Body of pancreas (tissue), 4 donors: ENCODE results near the gene CRAMP1.
"Not testable (repeated sequence)": the region's sequence is repeated elsewhere in the genome, so short reads cannot be mapped to it uniquely, and the experiment has no call there.

Source experiments
- CTCF ChIP-seq, 7 experiments: fragments of 450-650 bp in 4 of 7; fragments of 200-600 bp in 3 of 7; sonication (generic) in 3 of 7; IDR thresholded peaks; one replicate each; pipeline ENCODE4 v1.5.1; 2016 to 2019; ENCODE audit warnings: antibody characterized with exemption in 7 of 7
- POLR2A ChIP-seq, 3 donors: fragments of 450-650 bp; IDR thresholded peaks; one replicate each; pipeline ENCODE4 v1.6.1; 2016; ENCODE audit warnings: antibody characterized with exemption in 3 of 3, mild to moderate bottlenecking in 2 of 3

- not testable (repeated sequence) for TF ChIP-seq CTCF, POLR2A (IDR thresholded peaks at IDR 0.05)
Observed at GRCh38 chr16:1719559-1720229, 107.5 kb downstream of the CRAMP1 start.
